ENCODE measurements around the gene SH2D1A.

GRCh38 chrX:124343016-124343415, 3.3 kb upstream of the SH2D1A start:
- TF ChIP-seq, protein P1, sequence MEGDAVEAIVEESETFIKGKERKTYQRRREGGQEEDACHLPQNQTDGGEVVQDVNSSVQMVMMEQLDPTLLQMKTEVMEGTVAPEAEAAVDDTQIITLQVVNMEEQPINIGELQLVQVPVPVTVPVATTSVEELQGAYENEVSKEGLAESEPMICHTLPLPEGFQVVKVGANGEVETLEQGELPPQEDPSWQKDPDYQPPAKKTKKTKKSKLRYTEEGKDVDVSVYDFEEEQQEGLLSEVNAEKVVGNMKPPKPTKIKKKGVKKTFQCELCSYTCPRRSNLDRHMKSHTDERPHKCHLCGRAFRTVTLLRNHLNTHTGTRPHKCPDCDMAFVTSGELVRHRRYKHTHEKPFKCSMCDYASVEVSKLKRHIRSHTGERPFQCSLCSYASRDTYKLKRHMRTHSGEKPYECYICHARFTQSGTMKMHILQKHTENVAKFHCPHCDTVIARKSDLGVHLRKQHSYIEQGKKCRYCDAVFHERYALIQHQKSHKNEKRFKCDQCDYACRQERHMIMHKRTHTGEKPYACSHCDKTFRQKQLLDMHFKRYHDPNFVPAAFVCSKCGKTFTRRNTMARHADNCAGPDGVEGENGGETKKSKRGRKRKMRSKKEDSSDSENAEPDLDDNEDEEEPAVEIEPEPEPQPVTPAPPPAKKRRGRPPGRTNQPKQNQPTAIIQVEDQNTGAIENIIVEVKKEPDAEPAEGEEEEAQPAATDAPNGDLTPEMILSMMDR (IDR thresholded peaks at IDR 0.05), result no peak
- TF ChIP-seq POLR2A (IDR thresholded peaks at IDR 0.05), result no peak

Measured in lower leg skin (tissue), 3 donors.